ENCODE data around the gene FUT8.

FUT8 gene

GRCh38 chr14:65496178-65496993 lies 83.9 kb downstream of the FUT8 start:
- H3K4me2 ChIP-seq (ENCODE audit: low read length) = no peak overlapping the region
- no peak for TF ChIP-seq CTCF (IDR thresholded peaks at IDR 0.05)
- H2AFZ ChIP-seq = no peak overlapping the region
- no peaks in the 10 kb centered on the region for H3K36me3 ChIP-seq (ENCODE audit: control insufficient read depth, insufficient read depth, low read length)
- no peak overlapping the region for H3K9ac ChIP-seq
- H3K27ac ChIP-seq = no peak overlapping the region
- H3K4me3 ChIP-seq (ENCODE audit: low read depth, low read length) = no peak overlapping the region
- no peaks in the 10 kb centered on the region for H3K4me1 ChIP-seq
- no peaks in the 10 kb centered on the region for H3K27me3 ChIP-seq (ENCODE audit: control insufficient read depth, insufficient read depth, low read length)
- H3K9me3 ChIP-seq (ENCODE audit: control insufficient read depth, low read length) = no peaks in the 10 kb centered on the region
- H3K79me2 ChIP-seq = no peaks in the 10 kb centered on the region

DNA sequence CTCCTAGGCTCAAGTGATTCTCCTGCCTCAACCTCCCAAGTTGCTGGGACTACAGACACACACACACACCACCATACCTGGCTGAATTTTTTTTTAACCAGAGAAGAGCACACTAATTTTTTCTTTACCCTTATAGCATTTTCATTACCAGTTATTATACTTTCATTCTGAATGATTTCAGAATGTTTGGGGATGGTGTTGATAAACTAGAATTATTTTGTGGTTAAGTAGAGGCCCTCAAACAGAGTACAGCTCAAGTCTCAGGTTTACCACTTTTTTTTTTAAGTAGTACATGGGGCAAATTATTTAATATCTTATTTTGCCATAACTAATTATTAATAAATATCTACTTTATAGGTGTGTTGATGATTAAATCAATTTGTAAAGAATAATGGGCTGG lies 86.6 kb downstream of the FUT8 start:
- H3K9me3 ChIP-seq (ENCODE audit: control insufficient read depth, low read length) = no peaks in the 10 kb centered on the region
- no peak overlapping the region for H3K9ac ChIP-seq
- H3K4me1 ChIP-seq = peaks cover 6% of the 10 kb centered on the region
- no peak overlapping the region for H3K4me3 ChIP-seq (ENCODE audit: low read depth, low read length)
- no peak for TF ChIP-seq CTCF (IDR thresholded peaks at IDR 0.05)
- H3K79me2 ChIP-seq = no peaks in the 10 kb centered on the region
- H3K36me3 ChIP-seq (ENCODE audit: control insufficient read depth, insufficient read depth, low read length) = no peaks in the 10 kb centered on the region
- H3K4me2 ChIP-seq (ENCODE audit: low read length) = no peak overlapping the region
- no peak overlapping the region for H3K27ac ChIP-seq
- no peak overlapping the region for H2AFZ ChIP-seq
- H3K27me3 ChIP-seq (ENCODE audit: control insufficient read depth, insufficient read depth, low read length) = no peaks in the 10 kb centered on the region

DNA sequence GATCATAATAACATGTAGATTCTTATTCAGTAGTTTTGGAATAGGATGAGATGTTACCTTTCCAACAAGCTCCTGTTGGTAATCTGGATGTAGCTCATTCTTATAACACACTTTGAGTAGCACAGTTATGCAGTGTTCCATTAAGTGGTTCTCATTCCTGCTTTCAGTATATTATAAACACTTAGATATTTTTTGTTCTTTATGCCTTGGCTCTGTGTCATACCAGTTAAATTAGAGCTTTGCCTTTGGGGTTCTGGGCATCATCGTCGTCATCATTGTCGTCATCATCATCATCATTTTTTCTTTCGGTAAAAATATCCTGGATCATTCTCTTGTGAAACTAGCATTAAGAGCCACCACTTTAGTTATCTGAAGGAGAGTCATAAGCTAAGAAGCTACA lies 87.5 kb downstream of the FUT8 start:
- H3K4me3 ChIP-seq (ENCODE audit: low read depth, low read length) = no peak overlapping the region
- peaks cover 6% of the 10 kb centered on the region for H3K4me1 ChIP-seq
- no peak for TF ChIP-seq CTCF (IDR thresholded peaks at IDR 0.05)
- H3K4me2 ChIP-seq (ENCODE audit: low read length) = no peak overlapping the region
- no peaks in the 10 kb centered on the region for H3K27me3 ChIP-seq (ENCODE audit: control insufficient read depth, insufficient read depth, low read length)
- no peaks in the 10 kb centered on the region for H3K36me3 ChIP-seq (ENCODE audit: control insufficient read depth, insufficient read depth, low read length)
- H3K9ac ChIP-seq = no peak overlapping the region
- H3K27ac ChIP-seq = no peak overlapping the region
- H3K79me2 ChIP-seq = no peaks in the 10 kb centered on the region
- no peak overlapping the region for H2AFZ ChIP-seq
- H3K9me3 ChIP-seq (ENCODE audit: control insufficient read depth, low read length) = no peaks in the 10 kb centered on the region

GRCh38 chr14:65501328-65501727 lies 88.8 kb downstream of the FUT8 start:
- no peak overlapping the region for H2AFZ ChIP-seq
- H3K36me3 ChIP-seq (ENCODE audit: control insufficient read depth, insufficient read depth, low read length) = no peaks in the 10 kb centered on the region
- H3K9me3 ChIP-seq (ENCODE audit: control insufficient read depth, low read length) = no peaks in the 10 kb centered on the region
- H3K27me3 ChIP-seq (ENCODE audit: control insufficient read depth, insufficient read depth, low read length) = no peaks in the 10 kb centered on the region
- H3K79me2 ChIP-seq = no peaks in the 10 kb centered on the region
- peaks cover 6% of the 10 kb centered on the region for H3K4me1 ChIP-seq
- no peak overlapping the region for H3K9ac ChIP-seq
- no peak overlapping the region for H3K27ac ChIP-seq
- TF ChIP-seq CTCF (IDR thresholded peaks at IDR 0.05) = no peak
- no peak overlapping the region for H3K4me3 ChIP-seq (ENCODE audit: low read depth, low read length)
- no peak overlapping the region for H3K4me2 ChIP-seq (ENCODE audit: low read length)

DNA sequence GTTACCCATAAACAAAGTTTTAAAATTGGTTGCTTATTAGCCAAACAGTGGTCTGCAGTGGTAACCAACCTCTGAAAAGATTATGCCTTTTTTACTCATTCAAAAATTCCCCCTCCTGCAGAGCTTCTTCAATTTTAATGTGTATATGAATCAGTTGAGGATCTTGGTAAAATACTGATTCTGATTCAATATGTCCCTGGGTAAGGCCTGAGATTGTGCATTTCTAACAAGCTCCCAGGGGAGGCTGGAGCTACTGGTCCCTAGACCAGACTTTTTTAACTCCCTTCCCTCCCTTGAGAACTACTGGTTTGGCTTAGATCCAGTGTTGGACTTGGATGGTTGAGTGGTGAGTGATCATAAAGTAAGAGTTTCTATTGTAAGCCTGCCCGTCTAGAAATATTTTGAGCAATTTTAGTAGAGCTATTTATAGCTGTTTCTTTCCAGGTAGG lies 90.2 kb downstream of the FUT8 start:
- H3K79me2 ChIP-seq = no peaks in the 10 kb centered on the region
- no peak for TF ChIP-seq CTCF (IDR thresholded peaks at IDR 0.05)
- H3K27me3 ChIP-seq (ENCODE audit: control insufficient read depth, insufficient read depth, low read length) = no peaks in the 10 kb centered on the region
- no peaks in the 10 kb centered on the region for H3K36me3 ChIP-seq (ENCODE audit: control insufficient read depth, insufficient read depth, low read length)
- H3K4me3 ChIP-seq (ENCODE audit: low read depth, low read length) = no peak overlapping the region
- H3K4me1 ChIP-seq = peaks cover 6% of the 10 kb centered on the region
- no peak overlapping the region for H3K27ac ChIP-seq
- H2AFZ ChIP-seq = no peak overlapping the region
- H3K9me3 ChIP-seq (ENCODE audit: control insufficient read depth, low read length) = no peaks in the 10 kb centered on the region
- H3K9ac ChIP-seq = no peak overlapping the region
- H3K4me2 ChIP-seq (ENCODE audit: low read length) = no peak overlapping the region
